ENCODE results near the gene MCF2L.
"Not testable (repeated sequence)": the region's sequence is repeated elsewhere in the genome, so short reads cannot be mapped to it uniquely, and the experiment has no call there.

The MCF2L gene

GRCh38 chr13:113015826-113016525, 47.0 kb downstream of the MCF2L start:
- DNase-seq (ENCODE audit: low spot score): no peak

- no peak for DNase-seq (ENCODE audit: low spot score)
These were observed 47.7 kb downstream of the MCF2L start for GRCh38 chr13:113016526-113017295.

- no peak for DNase-seq (ENCODE audit: low spot score)
These were observed 48.6 kb downstream of the MCF2L start for GRCh38 chr13:113017506-113018215.

GRCh38 chr13:113018676-113019465, 49.9 kb downstream of the MCF2L start:
- no peak for DNase-seq (ENCODE audit: low spot score)

GRCh38 chr13:113020323-113021080, 51.5 kb downstream of the MCF2L start:
- no peak for DNase-seq (ENCODE audit: low spot score)

GRCh38 chr13:113021391-113021790, 52.4 kb downstream of the MCF2L start:
- DNase-seq (ENCODE audit: low spot score): no peak

- no peak for DNase-seq (ENCODE audit: low spot score)
These were observed 52.8 kb downstream of the MCF2L start for GRCh38 chr13:113021811-113022210.

GRCh38 chr13:113022391-113022744, 53.4 kb downstream of the MCF2L start:
- no peak for DNase-seq (ENCODE audit: low spot score)

- no peak for DNase-seq (ENCODE audit: low spot score)
These were observed 53.9 kb downstream of the MCF2L start for GRCh38 chr13:113022745-113023574.

- DNase-seq (ENCODE audit: low spot score): no peak
These were observed 54.8 kb downstream of the MCF2L start for GRCh38 chr13:113023694-113024430.

GRCh38 chr13:113024466-113024865, 55.5 kb downstream of the MCF2L start:
- no peak for DNase-seq (ENCODE audit: low spot score)

GRCh38 chr13:113026391-113026910, 57.4 kb downstream of the MCF2L start:
- DNase-seq (ENCODE audit: low spot score): no peak

GRCh38 chr13:113027095-113027494, 58.1 kb downstream of the MCF2L start:
- DNase-seq (ENCODE audit: low spot score): no peak

- no peak for DNase-seq (ENCODE audit: low spot score)
These were observed 58.6 kb downstream of the MCF2L start for GRCh38 chr13:113027566-113027965.

- DNase-seq (ENCODE audit: low spot score): no peak
These were observed 59.5 kb downstream of the MCF2L start for GRCh38 chr13:113028336-113029060.

- DNase-seq (ENCODE audit: low spot score): no peak
These were observed 60.0 kb downstream of the MCF2L start for GRCh38 chr13:113029061-113029445.

GRCh38 chr13:113029487-113030258, 60.7 kb downstream of the MCF2L start:
- DNase-seq (ENCODE audit: low spot score): peak; percentile 10

- not testable (repeated sequence) for DNase-seq (ENCODE audit: low spot score)
These were observed 61.2 kb downstream of the MCF2L start for GRCh38 chr13:113030259-113030640.
